NCI-H2029 treated with DMSO at 0.1 percent for 48 hours (cell line): ENCODE data around the gene ANKRD11.

Experiments
- DNase-seq: peaks from one replicate; lab custom pipeline; 2025; lab: John Stamatoyannopoulos, UW

Gene ANKRD11

DNA sequence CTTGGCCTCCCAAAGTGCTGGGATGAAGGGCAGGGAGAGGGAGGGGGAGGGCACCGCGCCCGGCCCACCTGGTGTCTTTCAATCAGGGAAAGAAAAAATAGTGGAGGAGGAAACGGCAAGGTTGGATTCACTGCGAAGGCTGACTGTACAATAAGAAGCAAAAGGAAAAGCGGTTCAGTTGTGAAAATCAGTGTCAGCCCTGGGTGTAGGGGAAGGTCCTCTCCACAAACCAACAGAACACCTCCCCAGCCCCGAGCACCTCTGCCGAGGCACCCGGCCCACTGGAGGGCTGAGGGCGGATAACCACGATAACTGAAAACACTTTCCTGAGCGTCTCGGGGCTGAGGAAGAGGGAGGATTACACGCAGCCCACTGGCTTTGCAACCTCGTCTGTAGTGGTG lies 16.4 kb upstream of the ANKRD11 start:
- no peak for DNase-seq

GRCh38 chr16:89506113-89506504 lies 15.7 kb upstream of the ANKRD11 start:
- no peak for DNase-seq

GRCh38 chr16:89505204-89506112 lies 15.1 kb upstream of the ANKRD11 start:
- DNase-seq: peak; percentile 21

DNA sequence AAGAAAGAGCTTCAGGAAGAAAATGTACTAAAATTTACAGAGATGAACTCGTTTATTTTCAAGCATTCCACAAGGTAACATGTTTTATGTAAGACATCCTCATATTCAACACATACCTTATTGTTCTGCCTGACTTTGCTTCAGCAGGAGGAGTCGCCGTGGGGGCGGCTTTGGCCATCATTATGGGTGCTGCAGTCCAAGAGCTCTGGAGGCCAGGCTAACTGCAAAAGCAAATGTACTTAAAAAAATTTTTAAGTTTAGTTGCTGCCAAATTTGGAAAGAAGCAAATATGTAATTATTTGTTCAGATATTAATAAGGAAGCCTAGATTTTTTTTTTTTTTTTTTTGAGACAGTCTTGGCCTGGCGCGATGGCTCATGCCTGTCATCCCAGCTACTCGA lies 13.7 kb upstream of the ANKRD11 start:
- no peak for DNase-seq

- DNase-seq: no peak
These were observed 11.9 kb upstream of the ANKRD11 start for GRCh38 chr16:89502081-89502843.

- no peak for DNase-seq
These were observed 9.4 kb upstream of the ANKRD11 start for GRCh38 chr16:89499767-89500166.

DNA sequence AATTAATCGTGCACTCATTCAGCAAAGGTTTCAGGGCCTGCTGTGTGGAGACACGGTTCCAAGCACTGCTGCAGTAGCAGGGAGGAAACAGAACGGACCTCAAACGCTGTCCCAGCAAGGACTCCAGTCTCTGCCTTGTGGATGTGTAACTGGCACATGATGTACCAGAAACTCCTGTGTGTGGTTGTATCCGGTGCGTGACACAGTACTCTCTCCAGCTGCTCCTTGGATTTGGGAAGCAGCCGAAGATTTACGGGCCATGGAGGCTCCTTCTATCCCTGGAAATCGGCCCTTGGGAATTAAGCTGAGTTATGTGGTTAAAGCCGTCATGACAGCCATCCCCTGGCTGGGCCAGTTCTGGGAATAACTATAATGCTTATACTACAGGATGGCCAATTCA lies 8.5 kb upstream of the ANKRD11 start:
- no peak for DNase-seq

DNA sequence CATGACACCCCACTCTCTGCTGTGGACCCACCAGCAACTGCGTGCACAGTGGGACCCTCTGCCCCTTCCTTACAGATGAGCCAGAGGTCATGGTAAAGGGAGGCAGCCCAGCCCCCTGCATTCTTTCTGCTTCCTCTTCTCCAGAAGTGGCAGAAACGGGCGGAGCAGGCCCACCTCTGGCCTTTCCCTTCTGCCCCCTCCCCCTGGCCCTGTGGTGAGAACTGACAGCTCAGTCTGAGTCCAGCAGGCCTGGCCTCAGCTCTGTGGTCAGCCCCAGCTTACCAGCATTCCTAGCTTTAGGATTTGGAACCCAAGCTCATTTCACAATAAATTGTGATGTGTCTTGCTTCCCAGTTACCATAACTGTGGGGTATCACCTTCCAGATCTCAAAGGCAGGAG lies 4.8 kb upstream of the ANKRD11 start:
- DNase-seq: no peak

- DNase-seq: no peak
These were observed 3.4 kb upstream of the ANKRD11 start for GRCh38 chr16:89493776-89494175.

GRCh38 chr16:89491974-89492687 lies 1.8 kb upstream of the ANKRD11 start:
- no peak for DNase-seq

- DNase-seq: no peak
These were observed 993 bp upstream of the ANKRD11 start for GRCh38 chr16:89491238-89491869.

DNA sequence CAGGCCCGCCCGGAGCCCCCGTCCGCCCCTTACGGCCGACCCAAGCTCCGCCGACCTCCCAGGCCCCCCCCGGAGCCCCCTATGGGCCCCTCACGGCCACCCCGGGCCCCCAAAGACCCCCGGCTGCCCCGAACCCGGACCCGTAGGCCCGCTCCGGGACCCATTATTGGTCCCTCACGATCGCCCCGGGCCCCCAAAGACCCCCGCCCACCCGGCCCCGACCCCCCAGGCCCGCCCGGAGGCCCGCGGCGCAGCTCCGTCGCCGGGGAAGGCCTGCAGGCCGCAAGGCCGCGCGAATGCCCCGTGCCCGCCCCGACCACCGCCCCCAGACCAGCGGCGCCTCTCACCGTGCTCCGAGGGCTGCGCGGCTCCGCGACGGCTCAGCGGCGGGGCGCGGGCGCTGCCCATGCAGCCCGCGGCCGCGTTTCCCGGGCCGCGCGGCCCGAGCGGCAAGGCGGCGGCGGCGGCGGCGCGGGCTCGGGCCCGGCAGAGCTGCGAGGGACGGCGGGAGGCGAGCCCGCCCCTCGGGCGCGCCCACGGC lies 393 bp downstream of the ANKRD11 start:
- DNase-seq: no peak

DNA sequence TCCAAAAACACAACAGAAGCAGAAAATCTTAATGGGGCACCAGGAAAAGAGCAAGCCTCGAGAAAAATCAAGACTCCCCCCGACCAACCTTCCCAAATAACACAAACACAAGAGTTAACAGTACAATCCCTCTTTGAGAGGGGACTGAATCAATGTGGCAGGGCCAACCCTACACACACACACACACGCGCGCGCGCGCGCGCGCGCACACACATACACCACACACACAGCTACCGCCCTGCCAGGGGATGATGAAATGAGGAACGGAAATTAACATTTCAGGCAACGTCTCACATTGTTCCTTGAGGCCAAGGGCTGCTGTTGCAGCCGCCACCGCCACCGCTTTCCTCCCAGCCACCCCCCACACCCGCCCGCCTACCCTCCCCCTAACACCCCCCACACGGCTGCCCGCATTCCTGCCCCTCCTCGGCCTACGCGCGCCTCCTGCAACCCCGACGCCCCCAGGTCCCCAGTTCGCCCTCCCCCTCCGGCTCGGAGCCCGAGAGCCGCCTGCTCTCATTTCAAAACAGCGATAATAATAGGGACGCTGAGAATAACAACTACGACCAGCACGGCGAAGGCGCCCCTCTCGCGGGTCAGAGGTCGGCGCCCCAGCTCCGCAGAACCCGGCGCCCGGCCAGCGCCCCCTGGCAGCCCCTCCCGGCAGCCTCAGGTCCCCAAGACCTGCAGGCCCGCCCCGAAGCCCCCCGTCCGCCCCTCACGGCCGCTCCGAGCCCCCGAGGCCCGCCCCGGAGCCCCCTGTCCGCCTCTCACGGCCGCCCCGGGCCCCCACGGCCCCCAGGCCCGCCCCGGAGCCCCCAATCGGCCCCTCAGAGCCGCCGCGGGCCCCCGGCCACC lies 1.1 kb downstream of the ANKRD11 start:
- DNase-seq: no peak

DNA sequence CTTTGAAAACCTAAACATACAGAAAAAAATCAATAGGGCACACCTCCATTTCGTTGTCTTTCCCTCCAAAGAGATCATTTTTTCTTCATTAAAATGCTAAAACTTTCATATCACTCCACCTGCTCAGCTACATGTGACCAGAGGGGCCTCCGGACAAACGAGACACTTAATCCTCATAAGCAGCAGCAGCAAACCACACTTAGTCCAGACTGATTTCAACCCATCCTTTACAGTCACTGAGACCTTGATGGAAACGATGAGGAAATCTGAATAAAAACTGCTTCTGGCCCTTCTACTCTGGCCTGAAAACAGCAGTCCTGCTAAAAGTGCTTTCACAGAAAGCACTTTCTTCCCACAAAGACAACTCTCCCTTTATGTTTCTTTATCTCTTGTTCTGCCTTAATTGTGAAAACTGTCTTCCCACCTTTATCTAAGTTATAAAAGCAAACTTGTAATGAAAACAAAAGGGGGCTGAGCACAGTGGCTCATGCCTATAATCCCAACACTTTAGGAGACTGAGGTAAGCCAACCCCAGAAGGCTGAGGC lies 4.6 kb downstream of the ANKRD11 start:
- DNase-seq: no peak

DNA sequence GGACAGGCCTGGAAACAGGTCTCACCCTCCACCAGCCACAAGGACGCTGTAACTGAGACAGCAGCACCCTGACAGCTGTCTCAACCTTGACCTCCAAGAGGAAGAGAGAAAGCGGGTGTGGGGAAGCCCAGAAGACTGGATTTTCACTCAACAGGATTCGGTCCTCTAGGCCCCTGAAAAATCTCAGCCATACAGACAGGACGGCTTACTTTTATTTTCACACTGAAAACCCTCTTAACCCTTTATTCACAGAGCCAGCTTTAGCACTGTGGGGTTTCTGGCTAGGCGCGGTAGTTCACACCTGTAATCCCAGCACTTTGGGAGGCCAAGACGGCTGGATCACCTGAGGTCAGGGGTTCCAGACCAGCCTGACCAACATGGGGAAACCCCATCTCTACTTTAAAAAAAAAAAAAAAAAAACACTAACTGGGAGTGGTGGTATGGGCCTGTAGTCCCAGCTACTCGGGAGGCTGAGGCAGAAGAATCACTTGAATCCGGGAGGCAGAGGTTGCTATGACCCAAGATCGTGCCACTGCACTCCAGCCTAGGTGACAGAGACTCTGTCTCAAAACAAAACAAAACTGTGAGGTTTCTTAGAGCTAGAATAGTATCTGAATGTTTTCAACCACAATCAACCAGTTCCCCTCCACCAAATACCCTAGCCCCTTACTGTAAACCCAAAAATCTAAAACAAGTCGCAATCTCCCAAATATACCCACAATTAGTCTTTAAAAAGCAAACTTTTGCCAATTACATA lies 5.3 kb downstream of the ANKRD11 start:
- no peak for DNase-seq

- no peak for DNase-seq
These were observed 6.3 kb downstream of the ANKRD11 start for GRCh38 chr16:89484041-89484501.

- no peak for DNase-seq
These were observed 7.5 kb downstream of the ANKRD11 start for GRCh38 chr16:89482817-89483205.

- DNase-seq: no peak
These were observed 8.1 kb downstream of the ANKRD11 start for GRCh38 chr16:89482150-89482816.

DNA sequence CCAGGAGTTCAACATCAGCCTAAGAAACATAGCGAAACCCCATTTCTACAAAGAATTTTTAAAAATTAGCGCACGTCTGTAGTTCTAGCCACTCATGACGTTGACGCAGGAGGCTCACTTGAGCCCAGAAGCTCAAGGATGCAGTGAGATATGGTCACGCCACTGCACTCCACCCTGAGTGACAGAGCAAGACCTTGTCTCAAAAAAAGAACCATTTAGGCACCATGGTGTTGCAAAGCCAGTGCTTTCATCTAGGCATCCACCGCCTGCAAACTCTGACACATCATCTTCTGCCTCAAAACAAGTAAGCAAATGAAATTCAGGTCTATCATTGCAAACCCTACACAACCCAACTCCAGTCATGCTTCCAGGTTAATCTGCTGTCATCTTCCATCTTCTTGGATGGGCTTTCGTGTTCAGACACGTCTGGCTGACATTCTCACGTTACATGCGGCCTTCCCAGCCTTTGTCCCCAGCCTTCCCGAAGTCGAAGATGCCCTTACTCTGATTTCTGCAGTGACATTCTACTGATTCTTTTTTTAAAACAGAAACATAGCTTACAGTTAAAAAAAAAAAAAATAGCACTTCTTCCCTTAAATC lies 8.9 kb downstream of the ANKRD11 start:
- DNase-seq: no peak
